Choroid plexus epithelial cell (primary cell): ENCODE results near the gene TMEFF1.

Experiments used
- DNase-seq: peaks from one replicate; pipeline ENCODE4 v3.0.0-alpha.2; 2010; ENCODE audit warnings: low read depth
- H3K4me3 ChIP-seq: 2 replicates; pipeline ENCODE4 v1.5.1; 2011; ENCODE audit warnings: low read depth, mild to moderate bottlenecking, control low read depth, low read length, moderate library complexity
- CTCF ChIP-seq: conservative IDR thresholded peaks from 2 replicates; pipeline ENCODE4 v1.5.1; 2011; ENCODE audit warnings: low read depth, mild to moderate bottlenecking, control low read depth, inconsistent platforms, low read length, moderate library complexity

The TMEFF1 gene

GRCh38 chr9:100590481-100590880 lies 117.5 kb downstream of the TMEFF1 start:
- DNase-seq, result peak; percentile 81
- no peak for TF ChIP-seq CTCF
- H3K4me3 ChIP-seq, result no peak overlapping the region

GRCh38 chr9:100591139-100591538 lies 118.2 kb downstream of the TMEFF1 start:
- TF ChIP-seq CTCF, result no peak
- no peak for DNase-seq

GRCh38 chr9:100591639-100592412 lies 118.9 kb downstream of the TMEFF1 start:
- no peak for DNase-seq
- no peak overlapping the region for H3K4me3 ChIP-seq
- no peak for TF ChIP-seq CTCF

More at GRCh38 chr9:100591139-100591538, 118.2 kb downstream of the TMEFF1 start:
- no peak overlapping the region for H3K4me3 ChIP-seq

GRCh38 chr9:100595391-100596199 lies 122.6 kb downstream of the TMEFF1 start:
- no peak overlapping the region for H3K4me3 ChIP-seq
- peak; percentile 79 for DNase-seq
- TF ChIP-seq CTCF, result peak; percentile 88

- no peak for DNase-seq
- H3K4me3 ChIP-seq, result no peak overlapping the region
- no peak for TF ChIP-seq CTCF
These were observed 124.3 kb downstream of the TMEFF1 start for GRCh38 chr9:100597236-100597635.

- peak; percentile 76 for DNase-seq
- no peak for TF ChIP-seq CTCF
- H3K4me3 ChIP-seq, result peak overlapping the region; percentile 63
These were observed 125.7 kb downstream of the TMEFF1 start for GRCh38 chr9:100598641-100599145.
